ENCODE results near the gene PHLPP1.
"Not testable (repeated sequence)": the region's sequence is repeated elsewhere in the genome, so short reads cannot be mapped to it uniquely, and the experiment has no call there.

PHLPP1 gene

DNA sequence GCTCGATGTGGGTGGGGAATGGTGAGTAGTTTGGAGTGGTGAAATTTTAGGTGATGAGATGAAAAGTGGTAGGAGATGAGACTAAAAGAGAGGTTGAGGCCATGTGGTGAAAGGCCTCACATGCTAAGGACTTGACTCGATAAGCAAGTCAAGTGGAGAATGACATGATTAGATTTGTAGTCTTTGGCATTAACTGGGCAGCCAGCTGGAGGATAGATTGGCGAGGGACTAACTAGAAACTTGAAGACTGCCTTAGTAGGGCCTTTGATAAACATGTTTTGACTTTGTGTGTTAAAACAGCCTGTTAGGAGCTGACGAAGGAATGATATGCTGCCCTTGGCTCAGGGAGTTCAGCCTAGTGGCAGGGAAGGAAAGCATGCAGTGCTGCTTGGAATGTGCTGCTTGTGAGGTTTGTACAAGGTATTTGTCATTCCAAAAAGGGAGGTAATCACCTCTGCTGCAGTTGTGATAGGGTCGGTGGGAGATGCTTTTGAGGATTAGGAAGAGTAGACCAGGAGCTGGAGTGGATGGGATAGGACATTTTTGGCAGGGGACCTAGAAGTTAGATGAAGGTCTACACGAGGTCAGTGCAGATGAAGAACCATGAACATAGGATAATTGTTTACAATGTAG, 22.0 kb downstream of the PHLPP1 start:
- Mint-ChIP-seq H3K27me3 (ENCODE audit: low read depth, poor library complexity) (no peaks in the 10 kb centered on the region), H3K4me1 (peaks cover 42% of the 10 kb centered on the region), H3K4me3 (no peak overlapping the region), H3K27ac (peak overlapping the region; percentile 78), H3K9me3 (peaks cover 32% of the 10 kb centered on the region), H3K36me3 (ENCODE audit: low read depth) (peaks cover 46% of the 10 kb centered on the region)
- no peak for DNase-seq
- TF ChIP-seq, protein P1, sequence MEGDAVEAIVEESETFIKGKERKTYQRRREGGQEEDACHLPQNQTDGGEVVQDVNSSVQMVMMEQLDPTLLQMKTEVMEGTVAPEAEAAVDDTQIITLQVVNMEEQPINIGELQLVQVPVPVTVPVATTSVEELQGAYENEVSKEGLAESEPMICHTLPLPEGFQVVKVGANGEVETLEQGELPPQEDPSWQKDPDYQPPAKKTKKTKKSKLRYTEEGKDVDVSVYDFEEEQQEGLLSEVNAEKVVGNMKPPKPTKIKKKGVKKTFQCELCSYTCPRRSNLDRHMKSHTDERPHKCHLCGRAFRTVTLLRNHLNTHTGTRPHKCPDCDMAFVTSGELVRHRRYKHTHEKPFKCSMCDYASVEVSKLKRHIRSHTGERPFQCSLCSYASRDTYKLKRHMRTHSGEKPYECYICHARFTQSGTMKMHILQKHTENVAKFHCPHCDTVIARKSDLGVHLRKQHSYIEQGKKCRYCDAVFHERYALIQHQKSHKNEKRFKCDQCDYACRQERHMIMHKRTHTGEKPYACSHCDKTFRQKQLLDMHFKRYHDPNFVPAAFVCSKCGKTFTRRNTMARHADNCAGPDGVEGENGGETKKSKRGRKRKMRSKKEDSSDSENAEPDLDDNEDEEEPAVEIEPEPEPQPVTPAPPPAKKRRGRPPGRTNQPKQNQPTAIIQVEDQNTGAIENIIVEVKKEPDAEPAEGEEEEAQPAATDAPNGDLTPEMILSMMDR (IDR thresholded peaks at IDR 0.05): no peak

DNA sequence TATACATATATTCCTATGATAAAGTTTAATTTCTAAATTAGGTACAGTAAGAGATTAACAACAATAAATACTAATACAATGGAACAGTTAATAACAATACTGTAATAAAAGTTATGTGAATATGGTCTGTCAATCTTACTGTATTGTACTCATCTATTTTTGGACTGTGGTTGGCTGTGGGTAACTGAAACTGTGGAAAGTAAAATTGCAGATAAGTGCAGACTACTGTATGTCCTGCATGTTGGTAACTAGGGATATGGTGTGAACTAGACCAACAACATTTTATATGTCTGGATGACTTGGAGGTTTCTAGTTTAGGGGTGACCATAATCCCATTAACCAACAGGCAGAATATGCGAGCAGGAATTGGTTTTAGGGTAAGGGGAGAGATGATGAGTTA, 23.3 kb downstream of the PHLPP1 start:
- H3K4me3 Mint-ChIP-seq: no peak overlapping the region
- H3K36me3 Mint-ChIP-seq (ENCODE audit: low read depth): peaks cover 34% of the 10 kb centered on the region
- no peak overlapping the region for H3K27ac Mint-ChIP-seq
- no peak for DNase-seq
- H3K4me1 Mint-ChIP-seq: peaks cover 45% of the 10 kb centered on the region
- TF ChIP-seq, protein P1 (IDR thresholded peaks at IDR 0.05): no peak
- peaks cover 19% of the 10 kb centered on the region for H3K9me3 Mint-ChIP-seq
- H3K27me3 Mint-ChIP-seq (ENCODE audit: low read depth, poor library complexity): no peaks in the 10 kb centered on the region

DNA sequence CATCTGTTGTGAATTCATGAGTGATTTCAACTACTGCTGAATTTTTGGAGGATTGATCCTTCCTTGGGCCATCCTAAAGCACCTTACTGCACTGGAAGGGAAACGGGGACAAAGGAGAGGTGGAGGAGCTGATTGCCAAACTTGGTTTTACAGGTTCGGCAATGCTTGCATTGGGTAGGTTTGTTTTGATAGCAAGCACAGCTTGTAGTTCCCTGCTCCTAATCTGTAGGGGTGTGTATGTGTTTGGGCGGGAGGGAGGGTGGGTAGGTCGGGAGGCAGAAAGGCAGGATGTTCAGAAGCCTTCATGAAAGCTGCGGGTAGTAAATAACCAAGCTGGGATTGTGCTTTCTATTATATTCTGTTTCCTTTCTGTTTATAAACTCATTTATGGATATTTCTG, 24.6 kb downstream of the PHLPP1 start:
- DNase-seq: no peak
- TF ChIP-seq, protein P1 (IDR thresholded peaks at IDR 0.05): no peak
- H3K4me1 Mint-ChIP-seq: peaks cover 46% of the 10 kb centered on the region
- peaks cover 22% of the 10 kb centered on the region for H3K36me3 Mint-ChIP-seq (ENCODE audit: low read depth)
- H3K4me3 Mint-ChIP-seq: no peak overlapping the region
- no peak overlapping the region for H3K27ac Mint-ChIP-seq
- H3K9me3 Mint-ChIP-seq: peaks cover 13% of the 10 kb centered on the region
- no peaks in the 10 kb centered on the region for H3K27me3 Mint-ChIP-seq (ENCODE audit: low read depth, poor library complexity)

DNA sequence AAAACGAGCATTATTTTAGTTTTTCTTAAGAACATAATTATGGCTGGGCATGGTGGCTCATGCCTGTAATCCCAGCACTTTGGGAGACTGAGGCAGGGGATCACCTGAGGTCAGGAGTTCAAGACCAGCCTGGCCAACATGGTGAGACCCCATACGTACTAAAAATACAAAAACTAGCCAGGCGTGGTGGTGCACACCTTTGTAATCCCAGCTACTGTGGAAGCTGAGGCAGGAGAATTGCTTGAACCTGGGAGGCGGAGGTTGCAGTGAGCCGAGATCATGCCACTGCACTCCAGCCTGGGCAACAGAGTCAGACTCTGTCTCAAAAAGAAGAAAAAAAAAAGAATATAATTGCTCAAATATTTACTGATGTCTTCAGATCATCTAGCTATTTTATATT, 25.3 kb downstream of the PHLPP1 start:
- not testable (repeated sequence) for DNase-seq; H3K27me3 Mint-ChIP-seq (ENCODE audit: low read depth, poor library complexity); H3K4me3 Mint-ChIP-seq
- H3K36me3 Mint-ChIP-seq (ENCODE audit: low read depth): peaks cover 15% of the 10 kb centered on the region
- peaks cover 51% of the 10 kb centered on the region for H3K4me1 Mint-ChIP-seq
- H3K9me3 Mint-ChIP-seq: peaks cover 13% of the 10 kb centered on the region
- H3K27ac Mint-ChIP-seq: peak overlapping the region; percentile 36

DNA sequence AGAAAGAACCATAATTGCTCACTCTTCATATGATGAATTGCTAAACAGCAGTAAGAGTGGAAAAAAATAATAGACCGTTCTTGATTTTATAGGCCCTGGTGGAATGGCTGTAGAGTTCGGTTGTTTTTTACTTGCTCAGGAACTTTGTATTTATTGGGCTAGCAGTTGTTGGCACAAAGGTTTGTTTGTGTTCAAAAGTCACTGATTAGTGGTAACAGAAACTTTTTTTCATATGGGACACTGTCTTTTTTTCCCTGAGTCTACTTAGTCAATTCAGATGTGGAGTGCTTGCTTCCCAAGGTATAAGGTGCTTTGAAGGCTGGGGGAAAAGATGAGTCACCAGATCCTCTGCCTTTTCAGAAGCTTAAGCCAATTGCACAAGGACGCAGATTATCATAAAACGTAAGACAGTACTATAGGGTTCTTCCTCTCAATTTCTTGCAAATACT, 25.8 kb downstream of the PHLPP1 start:
- peaks cover 51% of the 10 kb centered on the region for H3K4me1 Mint-ChIP-seq
- H3K27me3 Mint-ChIP-seq (ENCODE audit: low read depth, poor library complexity): no peaks in the 10 kb centered on the region
- no peak overlapping the region for H3K4me3 Mint-ChIP-seq
- peaks cover 13% of the 10 kb centered on the region for H3K36me3 Mint-ChIP-seq (ENCODE audit: low read depth)
- H3K27ac Mint-ChIP-seq: peak overlapping the region; percentile 36
- H3K9me3 Mint-ChIP-seq: peaks cover 12% of the 10 kb centered on the region
- no peak for DNase-seq
- TF ChIP-seq, protein P1 (IDR thresholded peaks at IDR 0.05): no peak

DNA sequence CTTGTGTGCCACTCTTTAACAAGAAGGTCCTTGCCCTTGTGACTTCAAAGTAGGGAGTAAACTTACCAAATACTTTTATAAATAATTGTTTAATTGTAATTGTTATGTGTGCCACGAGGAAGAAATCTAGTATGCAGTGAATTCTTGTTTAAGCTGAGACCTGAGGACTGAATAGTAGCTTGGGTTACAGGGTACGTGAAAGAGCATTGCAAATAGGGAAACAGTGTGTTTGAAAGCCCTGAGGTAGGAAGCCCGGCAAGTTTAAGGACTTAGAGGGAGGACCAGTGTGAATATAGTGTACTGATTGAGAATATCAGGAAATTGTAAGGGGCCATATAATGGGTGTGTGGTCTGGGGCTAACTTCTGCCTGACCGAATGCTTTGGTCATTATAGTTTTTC, 26.2 kb downstream of the PHLPP1 start:
- H3K9me3 Mint-ChIP-seq: peaks cover 10% of the 10 kb centered on the region
- TF ChIP-seq, protein P1 (IDR thresholded peaks at IDR 0.05): no peak
- H3K4me1 Mint-ChIP-seq: peaks cover 49% of the 10 kb centered on the region
- H3K36me3 Mint-ChIP-seq (ENCODE audit: low read depth): peaks cover 11% of the 10 kb centered on the region
- H3K4me3 Mint-ChIP-seq: no peak overlapping the region
- peak overlapping the region; percentile 81 for H3K27ac Mint-ChIP-seq
- DNase-seq: no peak
- H3K27me3 Mint-ChIP-seq (ENCODE audit: low read depth, poor library complexity): no peaks in the 10 kb centered on the region

Data from nephron progenitor cell (in vitro differentiated cells).